GM13976 (cell line): Measurements from ENCODE around the gene CSNK2A1.
"Not testable (repeated sequence)": the region's sequence is repeated elsewhere in the genome, so short reads cannot be mapped to it uniquely, and the experiment has no call there.

Experiments used
- DNase-seq: peaks from one replicate; pipeline ENCODE4 v3.0.0; 2012; ENCODE audit warnings: low spot score
- in situ Hi-C: fragments of 300-500 bp; cut with MboI; formaldehyde crosslinking; loops from one replicate; pipeline ENCODE4 v1.12.0; 2022; ENCODE audit warnings: low sequenced_read_pairs, mixed read lengths, inconsistent platforms; ENCODE audit not compliant: unreplicated experiment
- TF ChIP-seq, protein P1 (sequence below): IDR thresholded peaks from 2 replicates; pipeline ENCODE4 v1.5.1; 2012; ENCODE audit warnings: borderline replicate concordance, mild to moderate bottlenecking; ENCODE audit not compliant: insufficient read depth; ENCODE audit errors: extremely low read depth, missing control alignments, control extremely low read depth

Gene CSNK2A1

GRCh38 chr20:462199-462991, 81.2 kb downstream of the CSNK2A1 start, which contains the start of gene TBC1D20:
TSS of gene TBC1D20 (minus strand) at chr20:462533. CDS start at chr20:462405, 128 bp downstream.
- in situ Hi-C loops, result no loop called here

GRCh38 chr20:461254-462198, 82.1 kb downstream of the CSNK2A1 start:
- peak; percentile 74 for DNase-seq
- in situ Hi-C loops, result no loop called here
- TF ChIP-seq, protein P1, sequence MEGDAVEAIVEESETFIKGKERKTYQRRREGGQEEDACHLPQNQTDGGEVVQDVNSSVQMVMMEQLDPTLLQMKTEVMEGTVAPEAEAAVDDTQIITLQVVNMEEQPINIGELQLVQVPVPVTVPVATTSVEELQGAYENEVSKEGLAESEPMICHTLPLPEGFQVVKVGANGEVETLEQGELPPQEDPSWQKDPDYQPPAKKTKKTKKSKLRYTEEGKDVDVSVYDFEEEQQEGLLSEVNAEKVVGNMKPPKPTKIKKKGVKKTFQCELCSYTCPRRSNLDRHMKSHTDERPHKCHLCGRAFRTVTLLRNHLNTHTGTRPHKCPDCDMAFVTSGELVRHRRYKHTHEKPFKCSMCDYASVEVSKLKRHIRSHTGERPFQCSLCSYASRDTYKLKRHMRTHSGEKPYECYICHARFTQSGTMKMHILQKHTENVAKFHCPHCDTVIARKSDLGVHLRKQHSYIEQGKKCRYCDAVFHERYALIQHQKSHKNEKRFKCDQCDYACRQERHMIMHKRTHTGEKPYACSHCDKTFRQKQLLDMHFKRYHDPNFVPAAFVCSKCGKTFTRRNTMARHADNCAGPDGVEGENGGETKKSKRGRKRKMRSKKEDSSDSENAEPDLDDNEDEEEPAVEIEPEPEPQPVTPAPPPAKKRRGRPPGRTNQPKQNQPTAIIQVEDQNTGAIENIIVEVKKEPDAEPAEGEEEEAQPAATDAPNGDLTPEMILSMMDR, result no peak

More at GRCh38 chr20:462199-462991, 81.2 kb downstream of the CSNK2A1 start, which contains the start of gene TBC1D20:
- peak; percentile 93 for DNase-seq
- TF ChIP-seq, protein P1, result peak; percentile 27

DNA sequence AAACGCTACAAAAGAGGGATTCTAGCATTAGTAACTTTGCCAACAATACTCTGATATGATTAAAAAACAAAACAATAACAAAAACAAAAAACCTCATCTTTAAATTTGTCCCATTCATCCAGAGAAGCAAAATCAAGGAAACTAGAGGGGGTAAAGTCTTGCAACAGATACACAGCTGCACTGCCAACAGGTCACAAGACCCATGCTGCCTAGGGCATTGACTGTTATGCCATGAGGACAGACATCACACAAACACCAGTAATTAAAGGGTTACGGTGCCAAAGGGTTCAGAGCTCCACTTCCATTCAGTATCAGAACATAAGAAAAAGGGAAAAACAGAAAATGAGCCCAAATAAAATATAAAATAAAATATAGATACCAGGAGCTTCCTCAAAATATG, 82.9 kb downstream of the CSNK2A1 start:
- in situ Hi-C loops, result no loop called here
- no peak for DNase-seq
- TF ChIP-seq, protein P1, result no peak

- in situ Hi-C loops, result no loop called here
- DNase-seq, result no peak
- TF ChIP-seq, protein P1, result no peak
These were observed 83.4 kb downstream of the CSNK2A1 start for GRCh38 chr20:460180-460579.

DNA sequence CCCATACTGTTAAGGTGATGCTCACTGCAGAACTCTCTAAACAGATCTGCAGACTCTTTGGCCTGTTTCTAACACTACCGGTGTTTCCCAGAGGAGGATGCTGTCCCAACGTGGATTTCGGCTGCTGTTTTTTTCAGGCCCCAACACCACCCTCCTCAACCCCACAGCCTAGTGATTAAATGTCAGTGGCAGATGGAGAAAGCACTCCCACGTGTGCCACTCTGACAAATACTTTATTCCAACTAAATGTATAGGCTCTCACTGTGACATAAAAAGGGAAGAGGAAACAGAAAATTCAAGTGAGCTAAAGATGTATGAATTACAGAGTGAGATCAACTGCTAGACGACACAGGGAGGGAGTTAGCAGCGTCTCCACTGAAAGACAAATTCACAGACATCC, 84.8 kb downstream of the CSNK2A1 start:
- TF ChIP-seq, protein P1, result no peak
- in situ Hi-C loops, result no loop called here

GRCh38 chr20:454951-455350, 88.6 kb downstream of the CSNK2A1 start:
- DNase-seq, result no peak
- in situ Hi-C loops, result no loop called here
- TF ChIP-seq, protein P1, result no peak

More for the DNA sequence above, 84.8 kb downstream of the CSNK2A1 start:
- no peak for DNase-seq

DNA sequence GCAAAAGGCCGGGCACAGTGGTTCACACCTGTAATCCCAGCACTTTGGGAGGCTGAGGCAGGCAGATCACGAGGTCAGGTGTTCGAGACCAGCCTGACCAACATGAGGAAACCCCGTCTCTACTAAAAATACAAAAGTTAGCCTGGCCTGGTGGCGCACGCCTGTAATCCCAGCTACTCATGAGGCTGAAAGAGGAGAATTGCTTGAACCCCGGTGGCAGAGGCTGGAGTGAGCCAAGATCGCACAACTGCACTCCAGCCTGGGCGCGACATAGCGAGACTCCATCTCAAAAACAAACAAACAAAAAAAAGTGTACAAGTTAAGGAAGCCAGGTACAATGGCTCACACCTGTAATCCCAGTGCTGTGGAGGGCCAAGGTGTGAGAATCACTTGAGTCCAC, 91.6 kb downstream of the CSNK2A1 start:
- in situ Hi-C loops, DNase-seq: not testable (repeated sequence)
